OCI-M2 (cell line): Measurements from ENCODE around the gene LYAR.
"Not testable (repeated sequence)": the region's sequence is repeated elsewhere in the genome, so short reads cannot be mapped to it uniquely, and the experiment has no call there.

ENCODE experiments used
- DNase-seq: peaks from one replicate; lab custom pipeline; 2025; ENCODE audit not compliant: unreplicated experiment; lab: John Stamatoyannopoulos, UW

Gene LYAR

GRCh38 chr4:4268776-4269175 lies 21.2 kb downstream of the LYAR start:
- DNase-seq = no peak

GRCh38 chr4:4267981-4268380 lies 22.0 kb downstream of the LYAR start:
- no peak for DNase-seq

- DNase-seq = no peak
These were observed 29.7 kb downstream of the LYAR start for GRCh38 chr4:4260185-4260751.

GRCh38 chr4:4259484-4260100 lies 30.4 kb downstream of the LYAR start:
- DNase-seq = no peak

GRCh38 chr4:4257705-4258104 lies 32.2 kb downstream of the LYAR start:
- not testable (repeated sequence) for DNase-seq

GRCh38 chr4:4256799-4257198 lies 33.2 kb downstream of the LYAR start:
- no peak for DNase-seq

GRCh38 chr4:4254666-4255065 lies 35.3 kb downstream of the LYAR start:
- DNase-seq = no peak

- no peak for DNase-seq
These were observed 35.8 kb downstream of the LYAR start for GRCh38 chr4:4254199-4254598.

- no peak for DNase-seq
These were observed 40.1 kb downstream of the LYAR start for GRCh38 chr4:4249866-4250265.

GRCh38 chr4:4249342-4249741 lies 40.6 kb downstream of the LYAR start:
- DNase-seq = not testable (repeated sequence)

GRCh38 chr4:4248885-4249203 lies 41.1 kb downstream of the LYAR start:
- no peak for DNase-seq

- no peak for DNase-seq
These were observed 41.7 kb downstream of the LYAR start, which contains the start of gene TMEM128 for GRCh38 chr4:4248029-4248884. TSS of gene TMEM128 (minus strand) at chr4:4248223. CDS start at chr4:4248202, 21 bp downstream.

GRCh38 chr4:4247696-4248028 lies 42.3 kb downstream of the LYAR start:
- no peak for DNase-seq

GRCh38 chr4:4245172-4245571 lies 44.8 kb downstream of the LYAR start:
- no peak for DNase-seq

- DNase-seq = not testable (repeated sequence)
These were observed 50.4 kb downstream of the LYAR start for GRCh38 chr4:4239551-4239950.

GRCh38 chr4:4233610-4234009 lies 56.3 kb downstream of the LYAR start:
- no peak for DNase-seq

GRCh38 chr4:4228356-4228668 lies 61.6 kb downstream of the LYAR start:
- no peak for DNase-seq

- no peak for DNase-seq
These were observed 62.2 kb downstream of the LYAR start for GRCh38 chr4:4227510-4228355.

- DNase-seq = no peak
These were observed 63.1 kb downstream of the LYAR start, which contains the start of gene OTOP1 for GRCh38 chr4:4226606-4227438. TSS of gene OTOP1 (minus strand) at chr4:4226929. CDS start at chr4:4226864, 65 bp downstream.

- no peak for DNase-seq
These were observed 63.9 kb downstream of the LYAR start for GRCh38 chr4:4225915-4226605.
